Thyroid gland (tissue), 4 donors: Measurements from ENCODE around the gene PDS5B.

Experiments used
- CTCF ChIP-seq, 6 experiments: fragments of 200-600 bp in 3 of 6; fragments of 450-650 bp in 3 of 6; sonication (generic) in 3 of 6; IDR thresholded peaks; one replicate each; pipeline ENCODE4 v1.5.1; 2016 to 2019; ENCODE audit warnings: antibody characterized with exemption in 6 of 6, mild to moderate bottlenecking in 2 of 6, inconsistent platforms in 1 of 6, moderate library complexity in 1 of 6
- POLR2A ChIP-seq, 2 donors: fragments of 450-650 bp; IDR thresholded peaks; one replicate each; pipeline ENCODE4 v1.6.1; 2017; ENCODE audit warnings: antibody characterized with exemption in 2 of 2, mild to moderate bottlenecking in 2 of 2, moderate library complexity in 1 of 2

GRCh38 chr13:32632343-32632909 lies 46.2 kb downstream of the PDS5B start:
- TF ChIP-seq CTCF (IDR thresholded peaks at IDR 0.05) (no peak), POLR2A (IDR thresholded peaks at IDR 0.05) (no peak)
